ENCODE results near the gene NKAIN2. TPM values are rescaled to one million over a fixed set of nuclear protein-coding genes. Genes with fewer than 3 reads are reported as not detected.

The NKAIN2 gene
- total RNA-seq, 1 experiment from 2014 or later = not detected

- Histone ChIP-seq H3K4me3 (replicated peaks in 1 of 2; ENCODE audit: low read depth in 1 of 2, low read length in 2 of 2) (no peak overlapping the region), H3K36me3 (ENCODE audit: control insufficient read depth in 1 of 2, insufficient read depth in 2 of 2, low read length in 2 of 2) (no peaks in the 10 kb centered on the region), H3K9me2 (ENCODE audit: insufficient read depth) (no peaks in the 10 kb centered on the region), H3K9me3 (ENCODE audit: control insufficient read depth in 1 of 2, insufficient read depth in 1 of 2, low read depth in 1 of 2, low read length in 2 of 2) (no peaks in the 10 kb centered on the region), H3K4me2 (ENCODE audit: low read length) (no peak overlapping the region), H3K79me2 (ENCODE audit: insufficient read depth, low read length) (no peaks in the 10 kb centered on the region), H3K27me3 (ENCODE audit: insufficient read depth, low read length) (no peaks in the 10 kb centered on the region), H3K9ac (ENCODE audit: low read length) (no peak overlapping the region), H3K4me1 (ENCODE audit: control insufficient read depth in 1 of 2, insufficient read depth in 2 of 2, low read length in 2 of 2) (no peaks in the 10 kb centered on the region), H2AFZ (ENCODE audit: low read depth, low read length, poor library complexity, severe bottlenecking) (no peak overlapping the region), H3K27ac (ENCODE audit: low read depth, low read length) (no peak overlapping the region), H4K20me1 (ENCODE audit: insufficient read depth) (no peaks in the 10 kb centered on the region; the same call in 1 of the 2 replicates)
- POLR2A ChIA-PET = no interaction called here
- BruUV-seq (replicated peaks) = no TSS peak
- no peak for ATAC-seq
- CTCF ChIA-PET = no interaction called here
- intact Hi-C loops (cut with micrococcal nuclease) = no loop called here
- no peak for TF ChIP-seq SRF (IDR thresholded peaks at IDR 0.05; ENCODE audit: low read depth)
- TF ChIP-seq YY1 (IDR thresholded peaks at IDR 0.05; ENCODE audit: extremely low read depth, insufficient replicate concordance, low read depth, low read length) = no peak
- no peak for TF ChIP-seq CEBPB (IDR thresholded peaks at IDR 0.05; ENCODE audit: low read depth)
- TF ChIP-seq FOSL1 (IDR thresholded peaks at IDR 0.05; ENCODE audit: low read depth) = no peak
- TF ChIP-seq EGR1 (IDR thresholded peaks at IDR 0.05; ENCODE audit: low read depth) = no peak
- no peak for TF ChIP-seq EZH2 (IDR thresholded peaks at IDR 0.05)
- TF ChIP-seq MAX (IDR thresholded peaks at IDR 0.05) = no peak
- no peak for TF ChIP-seq EZH2phosphoT487 (IDR thresholded peaks at IDR 0.05; ENCODE audit: borderline replicate concordance)
- TF ChIP-seq POLR2A (IDR thresholded peaks at IDR 0.05; ENCODE audit: borderline replicate concordance, extremely low read depth, insufficient read depth, insufficient read length) = no peak
- TF ChIP-seq REST (IDR thresholded peaks at IDR 0.05; ENCODE audit: low read depth) = no peak
- TF ChIP-seq CTCF (IDR thresholded peaks at IDR 0.05 in 2 of 3, conservative IDR thresholded peaks at IDR 0.05 in 1 of 3; ENCODE audit: borderline replicate concordance in 1 of 3, insufficient read depth in 1 of 3, low read depth in 2 of 3, low read length in 2 of 3) = no peak
- TF ChIP-seq SP1 (IDR thresholded peaks at IDR 0.05; ENCODE audit: low read depth) = no peak
- no peak for TF ChIP-seq TCF7L2 (IDR thresholded peaks at IDR 0.05; ENCODE audit: borderline replicate concordance, extremely low read depth, insufficient read depth, insufficient read length)
- TF ChIP-seq ZNF274 (IDR thresholded peaks at IDR 0.05; ENCODE audit: low read depth, low read length) = no peak
- TF ChIP-seq ELF1 (IDR thresholded peaks at IDR 0.05; ENCODE audit: borderline replicate concordance, low read depth) = no peak
- no peak for TF ChIP-seq ZFX (IDR thresholded peaks at IDR 0.05)
- no peak for TF ChIP-seq ATF3 (IDR thresholded peaks at IDR 0.05)
- TF ChIP-seq CBX3 (IDR thresholded peaks at IDR 0.05; ENCODE audit: low read depth) = no peak
- no peak for TF ChIP-seq SIN3A (IDR thresholded peaks at IDR 0.05; ENCODE audit: low read depth)
- DNase-seq (ENCODE audit: low read depth, low spot score) = no peak
- RAD21 ChIA-PET (ENCODE audit: low non-redundant PET in 1 of 2, low total read pairs in 2 of 2, uncharacterized antibody in 2 of 2, unreplicated experiment in 2 of 2) = no interaction called here
These were observed 186.7 kb downstream of the NKAIN2 start for GRCh38 chr6:123990376-123990775.
